ENCODE results near the gene CNIH3. TPM values are rescaled to one million over a fixed set of nuclear protein-coding genes. Genes with fewer than 3 reads are reported as not detected.

CNIH3 gene
- total and polyA plus RNA-seq, 10 of the 15 experiments (the other 5 are each of a cell fraction or from before 2014, with no cell fraction given), result 0.77 to 5.8 (median 1.8) TPM

- in situ Hi-C loops (cut with MboI) (no loop called here), intact Hi-C loops (cut with micrococcal nuclease; ENCODE audit: unreplicated experiment) (no loop called here)
- H3K36me3 ChIP-seq (ENCODE audit: control insufficient read depth in 2 of 2, insufficient read depth in 2 of 2, low read length in 1 of 2), result no peaks in the 10 kb centered on the region
- TF ChIP-seq GATAD2B (conservative IDR thresholded peaks at IDR 0.05; ENCODE audit: low read depth) (no peak), ATF3 (IDR thresholded peaks at IDR 0.05; ENCODE audit: borderline replicate concordance, extremely low read depth, low read depth, low read length) (no peak), SREBF2 (IDR thresholded peaks at IDR 0.05; ENCODE audit: low read length) (no peak), POLR2AphosphoS5 (IDR thresholded peaks at IDR 0.05; ENCODE audit: low read length) (no peak), IKZF1 (conservative IDR thresholded peaks at IDR 0.05) (no peak), ESRRA (IDR thresholded peaks at IDR 0.05; ENCODE audit: low read length) (no peak), HCFC1 (IDR thresholded peaks at IDR 0.05; ENCODE audit: low read length) (no peak), DPF2 (IDR thresholded peaks at IDR 0.05) (no peak), TARDBP (IDR thresholded peaks at IDR 0.05; ENCODE audit: borderline replicate concordance) (no peak), MAX (IDR thresholded peaks at IDR 0.05; ENCODE audit: low read depth, low read length) (no peak), RELA (IDR thresholded peaks at IDR 0.05; ENCODE audit: borderline replicate concordance, partially characterized antibody) (no peak), PML (IDR thresholded peaks at IDR 0.05; ENCODE audit: low read length) (no peak), STAT3 (IDR thresholded peaks at IDR 0.05; ENCODE audit: low read depth, low read length) (no peak), SIN3A (IDR thresholded peaks at IDR 0.05; ENCODE audit: low read depth, low read length) (no peak), IRF5 (IDR thresholded peaks at IDR 0.05; ENCODE audit: borderline replicate concordance) (no peak), TCF3 (IDR thresholded peaks at IDR 0.05; ENCODE audit: borderline replicate concordance, insufficient read depth, low read depth, low read length) (no peak), NFYB (IDR thresholded peaks at IDR 0.05; ENCODE audit: insufficient read depth, low read depth, low read length) (no peak), PAX8 (IDR thresholded peaks at IDR 0.05) (no peak), SRF (IDR thresholded peaks at IDR 0.05; ENCODE audit: low read depth in 2 of 2, low read length in 2 of 2) (no peak)
- no peak for DNase-seq (ENCODE audit: low read depth, low spot score)
- SMC1A ChIA-PET (ENCODE audit: uncharacterized antibody, unreplicated experiment), result interaction anchor here (0.7 to 13.2 kb wide), 4 partner anchors 127 to 283 kb away, joined by 3 to 147 read pairs (median 8); no protein-coding TSS in a partner anchor
- H3K79me2 ChIP-seq (ENCODE audit: control insufficient read depth, insufficient read depth, low read length), result no peaks in the 10 kb centered on the region
- no peak overlapping the region for H3K9ac ChIP-seq (ENCODE audit: control insufficient read depth, insufficient read depth, low read length)
- H3K9me3 ChIP-seq (replicated peaks; ENCODE audit: control insufficient read depth, insufficient read depth, low read length), result no peaks in the 10 kb centered on the region
- H3K4me3 ChIP-seq, result no peak overlapping the region
- no peak overlapping the region for H3K27ac ChIP-seq (ENCODE audit: control insufficient read depth, insufficient read depth)
- ATAC-seq, result no peak
- H3K4me2 ChIP-seq (ENCODE audit: control insufficient read depth, insufficient read depth), result no peak overlapping the region
- no TSS peak for BruUV-seq (replicated peaks)
- H2AFZ ChIP-seq (ENCODE audit: control insufficient read depth, low read depth, low read length), result no peak overlapping the region
- no peaks in the 10 kb centered on the region; a peak in 1 of 4 replicates for H3K27me3 ChIP-seq (replicated peaks in 1 of 2; ENCODE audit: control insufficient read depth in 2 of 2, insufficient read depth in 2 of 2, low read length in 1 of 2)
- no peak for FAIRE-seq
- H4K20me1 ChIP-seq (ENCODE audit: control insufficient read depth, insufficient read depth), result no peaks in the 10 kb centered on the region
- POLR2A ChIA-PET, result no interaction called here
- CTCF ChIA-PET, result interaction anchor here (1.3 to 12.7 kb wide), 4 partner anchors 126 to 283 kb away, joined by 3 to 207 read pairs (median 28); no protein-coding TSS in a partner anchor
- H3K4me1 ChIP-seq (ENCODE audit: control insufficient read depth, insufficient read depth, low read length), result no peaks in the 10 kb centered on the region
- RAD21 ChIA-PET (ENCODE audit: unreplicated experiment), result interaction anchor here (1.6 to 6.5 kb wide), 2 partner anchors 214 to 283 kb away, joined by 5 to 90 read pairs; no protein-coding TSS in a partner anchor
- 50% methylated on average over 5 of the region's 5 CpGs for WGBS (ENCODE audit: insufficient coverage, insufficient replicate concordance, low lambda C conversion rate, missing lambda C conversion rate)
Measured at GRCh38 chr1:224639426-224639975, 23.4 kb downstream of the CNIH3 start.

Data from GM12878 (cell line).